ENCODE measurements around the gene MKNK1.

MKNK1 gene

DNA sequence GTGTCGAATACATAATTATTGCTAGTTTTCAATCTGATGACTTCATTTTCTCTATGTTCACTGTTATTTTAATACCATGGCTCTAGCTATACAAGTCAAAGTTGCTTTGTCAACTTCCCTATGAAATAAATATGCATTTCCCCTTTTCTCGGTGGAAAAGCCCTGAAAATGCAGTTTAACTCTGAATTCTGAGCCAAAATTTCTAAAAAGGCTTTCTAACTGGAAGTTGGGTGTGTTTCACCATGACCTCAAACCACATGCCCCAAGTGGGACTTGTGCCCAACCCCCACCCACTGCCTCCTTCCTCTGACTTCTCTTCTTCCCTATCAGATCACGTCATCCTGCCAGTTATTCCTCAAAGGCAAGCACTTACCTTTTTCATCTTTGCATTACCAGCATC is 8.9 kb downstream of the MKNK1 start:
- DNase-seq: no peak

GRCh38 chr1:46594063-46594462 is 10.0 kb downstream of the MKNK1 start:
- no peak for DNase-seq

- DNase-seq: no peak
Observed at GRCh38 chr1:46592823-46593222, 11.2 kb downstream of the MKNK1 start.

DNA sequence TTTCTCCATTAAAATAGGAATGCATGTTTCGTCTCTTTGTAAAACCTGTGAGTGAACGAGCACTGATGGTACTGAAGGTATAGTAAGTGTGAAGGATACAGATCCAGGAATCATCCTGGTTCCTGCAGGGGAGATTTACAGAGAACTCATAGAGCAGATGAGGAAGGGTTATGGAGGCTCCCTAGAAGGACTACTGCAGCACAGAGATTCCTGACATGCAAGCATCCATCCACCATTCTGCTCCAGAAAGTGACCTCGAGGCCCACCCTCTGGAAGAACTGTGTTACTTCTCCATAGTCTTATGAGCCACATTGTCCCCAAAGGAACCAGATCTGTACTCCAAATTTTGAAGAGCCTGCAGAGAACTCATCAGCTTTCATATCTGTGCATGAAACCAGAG is 14.5 kb downstream of the MKNK1 start:
- no peak for DNase-seq

DNA sequence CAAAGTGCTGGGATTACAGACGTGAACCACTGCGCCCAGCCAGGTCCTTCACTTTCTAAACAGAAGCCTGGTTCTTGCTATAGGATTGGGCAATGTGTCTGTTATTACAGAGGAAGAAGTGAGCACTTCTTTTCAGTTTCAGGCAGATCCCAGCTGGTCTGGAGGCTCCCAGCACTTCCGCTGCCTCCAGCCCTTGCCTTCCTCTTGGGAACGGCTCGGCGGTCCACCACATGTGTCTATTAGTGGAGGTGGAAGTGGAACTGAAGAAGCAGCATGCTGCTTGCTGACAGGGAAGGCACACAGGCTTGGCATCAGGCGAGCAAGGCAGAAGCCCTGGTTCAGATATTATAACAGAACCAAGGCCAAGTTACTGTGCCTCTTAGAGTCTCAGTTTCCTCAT is 17.0 kb downstream of the MKNK1 start:
- DNase-seq: no peak

- no peak for DNase-seq
Observed at GRCh38 chr1:46585312-46585938, 18.6 kb downstream of the MKNK1 start.

DNA sequence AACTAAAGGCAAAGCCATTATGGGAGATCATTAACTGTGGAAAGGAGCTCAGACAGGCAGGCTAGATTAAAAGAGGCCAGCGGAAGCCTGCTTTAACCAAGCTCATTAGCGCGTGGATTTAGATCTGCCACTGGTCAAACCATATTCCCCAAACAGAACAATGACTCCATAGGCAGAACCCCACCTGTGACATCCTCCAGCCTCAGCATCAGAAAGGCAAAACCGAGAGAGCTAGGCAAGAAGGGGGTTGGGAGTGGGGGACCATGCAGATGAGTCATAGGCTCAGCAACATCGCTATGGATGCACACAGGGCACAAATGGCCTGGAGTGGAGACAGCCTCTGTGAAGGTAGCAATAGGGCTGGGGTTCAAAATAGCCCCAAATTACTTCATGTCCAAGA is 20.6 kb downstream of the MKNK1 start:
- DNase-seq: no peak

DNA sequence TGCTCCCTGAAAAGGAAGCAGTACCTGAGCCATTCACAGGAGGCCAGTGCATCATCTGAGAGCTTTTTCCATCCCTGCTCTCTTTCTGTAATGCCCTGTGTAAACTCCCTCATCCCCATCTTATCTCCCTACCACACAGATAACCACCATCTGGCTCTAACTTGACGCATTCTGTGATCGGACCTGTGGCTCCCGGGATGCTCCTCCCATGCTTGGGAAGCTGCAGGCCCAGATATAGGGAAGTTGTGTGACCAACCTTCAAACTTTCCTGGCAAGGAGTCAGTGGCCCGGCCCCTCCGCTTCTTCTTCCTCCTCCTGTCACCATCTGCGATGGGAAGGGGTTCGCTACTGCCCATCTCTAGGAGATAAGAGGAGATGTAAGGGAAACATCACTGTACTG is 21.1 kb downstream of the MKNK1 start:
- DNase-seq: no peak

- DNase-seq: no peak
Observed at GRCh38 chr1:46581681-46582455, 22.2 kb downstream of the MKNK1 start.

GRCh38 chr1:46580140-46580903 is 23.7 kb downstream of the MKNK1 start:
- no peak for DNase-seq

DNA sequence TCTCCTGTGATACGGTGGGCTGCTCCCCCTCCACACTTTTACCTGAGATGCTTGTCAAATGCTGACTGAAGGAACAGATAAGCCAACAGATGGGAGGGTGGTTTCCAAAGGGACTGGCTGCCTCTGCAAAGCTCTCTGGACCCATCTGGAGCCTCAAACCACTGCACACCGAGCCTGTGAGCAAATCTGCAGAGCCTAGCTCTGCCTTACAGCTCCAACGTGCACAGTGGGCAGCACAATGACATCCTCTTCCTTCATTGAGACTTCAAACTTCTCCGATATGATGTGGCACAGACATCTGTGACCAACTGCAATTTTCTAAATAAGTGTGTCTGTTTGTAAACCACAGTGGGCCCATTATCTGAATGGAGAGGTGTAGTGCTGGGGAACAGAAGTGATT is 26.4 kb downstream of the MKNK1 start:
- no peak for DNase-seq

- DNase-seq: no peak
Observed at GRCh38 chr1:46576596-46576995, 27.5 kb downstream of the MKNK1 start.

- DNase-seq: no peak
Observed at GRCh38 chr1:46575778-46576177, 28.3 kb downstream of the MKNK1 start.

DNA sequence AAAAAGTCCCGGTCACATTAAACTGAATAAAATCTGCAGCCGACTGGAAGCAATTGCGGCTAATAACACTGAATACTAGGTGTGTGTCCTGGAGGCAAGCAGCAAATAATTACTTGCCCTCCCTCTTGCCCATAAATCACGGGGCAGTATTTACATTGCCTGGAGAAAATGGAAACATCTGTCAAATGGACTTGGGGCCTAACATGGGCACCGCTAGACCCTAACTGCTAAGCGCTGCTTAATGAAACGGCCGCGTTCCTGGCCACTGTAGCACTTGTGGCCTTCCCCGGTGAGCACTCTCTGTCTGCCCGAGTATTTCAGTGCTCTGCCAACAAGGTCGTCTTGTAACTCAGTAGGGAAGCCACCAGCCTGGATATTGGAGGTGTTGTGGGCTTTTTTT is 28.8 kb downstream of the MKNK1 start:
- no peak for DNase-seq

DNA sequence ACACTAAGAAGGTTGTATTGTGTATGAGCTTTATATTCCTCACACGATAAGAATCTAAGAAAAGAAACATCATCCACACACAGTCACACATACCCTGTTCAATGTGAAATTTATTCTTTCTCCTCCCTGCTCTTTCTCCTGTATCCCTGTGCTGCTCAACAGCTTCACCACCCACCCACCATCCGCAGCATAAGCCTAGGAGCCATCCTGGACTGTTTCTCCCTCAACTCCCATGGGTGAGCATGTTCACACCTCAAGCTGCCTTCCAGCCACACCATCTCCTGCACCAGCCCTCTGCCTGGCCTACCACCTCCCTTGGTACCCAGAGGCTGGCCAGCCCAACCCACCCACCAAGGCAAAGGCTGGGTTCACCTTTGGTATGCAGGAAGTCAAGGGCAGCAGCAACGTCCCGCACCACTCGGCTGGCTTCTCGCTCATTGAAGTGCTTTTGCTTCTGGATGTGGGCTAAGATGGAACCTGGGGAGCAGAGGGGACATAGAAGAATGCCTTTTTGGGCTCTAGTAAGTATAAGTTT is 32.3 kb downstream of the MKNK1 start:
- DNase-seq: no peak

DNA sequence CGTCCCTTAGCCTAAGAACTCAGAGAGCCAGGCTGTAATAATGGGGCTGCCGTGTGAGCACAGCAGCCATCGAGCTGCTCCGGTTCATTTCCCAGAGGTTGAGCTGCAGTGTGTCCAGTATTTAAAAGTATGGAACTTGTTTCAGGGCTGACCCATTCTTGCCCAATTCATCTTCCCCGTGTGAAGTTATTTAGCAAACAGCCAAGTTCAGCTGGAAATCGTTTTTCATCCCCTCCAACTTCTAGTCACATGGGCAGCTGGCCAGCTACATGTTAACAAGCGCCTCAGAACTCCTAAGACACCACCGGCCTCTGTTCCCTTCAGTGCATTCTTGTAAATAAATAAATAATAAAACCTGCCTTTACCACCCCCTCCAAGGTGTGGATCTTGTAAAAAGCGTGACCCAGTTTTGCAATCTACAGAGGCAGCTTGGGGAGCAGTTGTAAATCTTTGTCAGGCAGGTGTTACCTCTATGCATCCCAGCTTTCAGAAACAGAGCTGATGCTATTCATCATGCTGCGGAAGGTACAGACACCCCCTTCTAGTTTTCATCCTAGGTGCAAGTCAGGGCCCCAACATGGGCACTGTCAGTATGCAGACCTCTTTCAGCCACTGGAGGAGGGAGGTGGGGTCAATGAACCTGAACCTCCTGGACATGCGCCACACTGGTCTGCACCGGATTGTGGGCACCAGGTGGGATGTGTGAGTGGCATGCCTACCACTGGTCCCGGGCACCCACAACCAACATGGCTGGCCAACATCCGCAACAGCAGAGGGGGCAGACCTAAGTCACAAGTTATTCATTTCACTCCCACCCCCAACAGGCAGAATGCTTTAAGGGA is 34.0 kb downstream of the MKNK1 start:
- DNase-seq: no peak

- no peak for DNase-seq
Observed at GRCh38 chr1:46569116-46569515, 35.0 kb downstream of the MKNK1 start.

GRCh38 chr1:46568461-46568891 is 35.6 kb downstream of the MKNK1 start:
- no peak for DNase-seq

GRCh38 chr1:46563341-46563740 is 40.7 kb downstream of the MKNK1 start:
- DNase-seq: no peak

GRCh38 chr1:46562498-46562897 is 41.6 kb downstream of the MKNK1 start:
- DNase-seq: no peak

DNA sequence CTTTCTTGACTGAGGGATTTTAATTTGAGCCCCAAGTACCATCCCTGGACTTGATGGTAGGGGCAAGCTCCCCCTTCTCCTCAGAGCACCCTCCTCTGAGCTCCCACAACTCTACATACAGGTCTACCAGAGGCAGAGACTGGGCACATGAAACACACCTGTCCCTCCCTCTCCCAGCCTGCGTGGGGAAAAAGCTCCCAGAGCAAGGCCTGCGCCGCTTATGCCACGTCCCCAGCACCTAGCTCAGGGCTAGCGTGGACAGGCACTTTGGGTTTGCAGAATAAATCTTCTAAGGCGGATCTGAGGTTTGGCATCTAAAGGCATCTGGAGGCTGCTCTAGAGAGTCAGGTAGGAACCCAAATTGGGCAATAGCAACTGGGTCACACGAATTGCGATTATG is 45.1 kb downstream of the MKNK1 start:
- no peak for DNase-seq

- no peak for DNase-seq
Observed at GRCh38 chr1:46558141-46558963, 45.7 kb downstream of the MKNK1 start.

All from DMS 273 treated with DMSO at 0.1 percent for 48 hours (cell line).